Motor neuron (in vitro differentiated cells): Measurements from ENCODE around the gene SIL1. TPM values are rescaled to one million over a fixed set of nuclear protein-coding genes. Genes with fewer than 3 reads are reported as not detected.
A peak's percentile ranks its signal among the peaks of the same experiment; 100 is the strongest.
"Not testable (repeated sequence)": the region's sequence is repeated elsewhere in the genome, so short reads cannot be mapped to it uniquely, and the experiment has no call there.

ENCODE experiments used
- ATAC-seq, 8 experiments: fragments of 200-7000 bp; cut with Tn5 transposase; replicated peaks in 6 of 8; 2 replicates each; pipeline ENCODE4 v1.8.0; 2021; ENCODE audit warnings: mild to moderate bottlenecking in 8 of 8, moderate library complexity in 8 of 8
- H3K27ac ChIP-seq, 2 donors: fragments of 250-450 bp; sonication (Bioruptor Pico); 2 replicates each; pipeline ENCODE4 v1.9.0; 2021; ENCODE audit warnings: antibody characterized with exemption in 2 of 2, mild to moderate bottlenecking in 2 of 2, moderate library complexity in 1 of 2
- H3K4me1 ChIP-seq, 2 donors: fragments of 250-450 bp; sonication (Bioruptor Pico); replicated peaks in 1 of 2; 2 replicates each; pipeline ENCODE4 v1.6.1; 2021; ENCODE audit warnings: antibody characterized with exemption in 2 of 2, mild to moderate bottlenecking in 2 of 2, moderate library complexity in 1 of 2
- H3K4me3 ChIP-seq, 5 donors: fragments of 250-450 bp; sonication (Bioruptor Pico); 2 replicates each; pipeline ENCODE4 v1.9.0; 2021; ENCODE audit warnings: antibody characterized with exemption in 5 of 5, mild to moderate bottlenecking in 5 of 5, moderate library complexity in 4 of 5
- WGBS, 10 experiments: fragments of 450-650 bp; shearing (Covaris generic); methylation state at CpG; one replicate each; pipeline ENCODE4 v1.0.0; 2022; 5-methylcytosine and 5-hydroxymethylcytosine counted together
- in situ Hi-C, 9 experiments: fragments of 400-800 bp; cut with MboI; loops; one replicate each; pipeline ENCODE4 v1.15.0; 2021; ENCODE audit warnings: low sequenced_read_pairs in 9 of 9, low pct_unique_long_range_greater_than_20kb in 2 of 9; ENCODE audit not compliant: unreplicated experiment in 9 of 9
- total RNA-seq, 8 experiments: library from RNA; unstranded; fragments of 300-600 nt; gene quantifications; 2 replicates each; pipeline versions ENCODE4 v1.2.3 to v1.2.4, GENCODE V29; 2022

Gene SIL1
- total RNA-seq, 8 experiments from 2014 or later, result 16.4 to 196 (median 54.6) TPM

- WGBS, 10 experiments, result 71 to 100% (median 100%) methylated on average over 1 to 2 of the region's 2 CpGs; no CpG with 5 or more reads in 7 of the 10 experiments
- not testable (repeated sequence) for H3K27ac ChIP-seq, H3K4me1 ChIP-seq, ATAC-seq, H3K4me3 ChIP-seq
- in situ Hi-C loops, result loop anchor here in 1 of 9 experiments (25.0 kb wide), 1 partner anchor 284 kb away; no protein-coding TSS in a partner anchor
Observed at GRCh38 chr5:138921362-138921761, 276.8 kb downstream of the SIL1 start.

- Histone ChIP-seq H3K4me1 (peaks cover 4 to 8% of the 10 kb centered on the region in 2 donors), H3K27ac (no peak overlapping the region), H3K4me3 (no peak overlapping the region)
- no peak for ATAC-seq
- 94 to 100% (median 100%) methylated on average over 1 to 7 of the region's 8 CpGs; no CpG with 5 or more reads in 3 of the 10 experiments for WGBS, 10 experiments
- in situ Hi-C loops, result loop anchor here in 1 of 9 experiments (25.0 kb wide), 1 partner anchor 283 kb away; no protein-coding TSS in a partner anchor
Observed at GRCh38 chr5:138920181-138920580, 278.0 kb downstream of the SIL1 start.

GRCh38 chr5:138918686-138919085, 279.5 kb downstream of the SIL1 start:
- ATAC-seq, result peak in 1 of 8 experiments; percentile 38
- Histone ChIP-seq H3K4me3 (no peak overlapping the region), H3K4me1 (peaks cover 4 to 8% of the 10 kb centered on the region in 2 donors), H3K27ac (no peak overlapping the region)
- WGBS, 10 experiments, result 45 to 100% (median 80%) methylated on average over 1 to 4 of the region's 4 CpGs; no CpG with 5 or more reads in 5 of the 10 experiments
- in situ Hi-C loops, result loop anchor here in 1 of 9 experiments (25.0 kb wide), 1 partner anchor 281 kb away; no protein-coding TSS in a partner anchor

- H3K27ac ChIP-seq, result no peak overlapping the region
- in situ Hi-C loops, result loop anchor here in 1 of 9 experiments (25.0 kb wide), 1 partner anchor 277 kb away; no protein-coding TSS in a partner anchor
- ATAC-seq, result no peak
Observed at GRCh38 chr5:138914338-138914737, 283.8 kb downstream of the SIL1 start.

DNA sequence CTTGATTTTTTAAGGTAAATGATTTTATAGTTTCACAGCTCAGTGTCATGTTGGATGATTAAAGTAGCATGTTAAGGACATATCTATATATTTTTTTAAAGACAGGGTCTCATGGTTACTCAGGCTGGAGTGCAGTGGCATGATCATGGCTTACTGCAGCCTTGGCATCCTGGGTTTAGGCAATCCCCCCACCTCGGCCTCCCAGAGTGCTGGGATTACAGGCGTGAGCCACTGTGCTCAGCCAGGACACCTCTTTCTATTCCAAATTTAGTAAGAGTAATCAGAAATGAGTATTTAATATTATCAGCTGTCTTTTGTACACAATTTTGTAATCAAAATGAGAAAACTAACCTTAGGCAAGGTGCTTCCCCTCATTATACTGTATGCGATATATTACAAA, 284.4 kb downstream of the SIL1 start:
- in situ Hi-C loops, result loop anchor here in 1 of 9 experiments (25.0 kb wide), 1 partner anchor 276 kb away; no protein-coding TSS in a partner anchor
- Histone ChIP-seq H3K4me1 (no peaks in the 10 kb centered on the region), H3K4me3 (no peak overlapping the region), H3K27ac (no peak overlapping the region)
- WGBS, 10 experiments, result 92 to 100% (median 100%) methylated on average over 1 to 3 of the region's 3 CpGs; no CpG with 5 or more reads in 3 of the 10 experiments
- no peak for ATAC-seq

More at GRCh38 chr5:138914338-138914737, 283.8 kb downstream of the SIL1 start:
- H3K4me1 ChIP-seq, result peaks cover 0 to 1% of the 10 kb centered on the region in 2 donors
- 83 to 100% (median 100%) methylated on average over 1 to 3 of the region's 3 CpGs; no CpG with 5 or more reads in 3 of the 10 experiments for WGBS, 10 experiments
- no peak overlapping the region for H3K4me3 ChIP-seq

- Histone ChIP-seq H3K4me3 (no peak overlapping the region), H3K27ac (no peak overlapping the region), H3K4me1 (no peaks in the 10 kb centered on the region)
- no peak for ATAC-seq
- WGBS, 10 experiments, result 42 to 100% (median 92%) methylated on average over 2 to 4 of the region's 4 CpGs
- in situ Hi-C loops, result loop anchor here in 1 of 9 experiments (25.0 kb wide), 1 partner anchor 275 kb away; no protein-coding TSS in a partner anchor
Observed at GRCh38 chr5:138912093-138912492, 286.1 kb downstream of the SIL1 start.

GRCh38 chr5:138911441-138911840, 286.7 kb downstream of the SIL1 start:
- ATAC-seq, result no peak
- Histone ChIP-seq H3K4me3 (no peak overlapping the region), H3K27ac (no peak overlapping the region), H3K4me1 (no peaks in the 10 kb centered on the region)
- in situ Hi-C loops, result loop anchor here in 1 of 9 experiments (25.0 kb wide), 1 partner anchor 274 kb away; no protein-coding TSS in a partner anchor

DNA sequence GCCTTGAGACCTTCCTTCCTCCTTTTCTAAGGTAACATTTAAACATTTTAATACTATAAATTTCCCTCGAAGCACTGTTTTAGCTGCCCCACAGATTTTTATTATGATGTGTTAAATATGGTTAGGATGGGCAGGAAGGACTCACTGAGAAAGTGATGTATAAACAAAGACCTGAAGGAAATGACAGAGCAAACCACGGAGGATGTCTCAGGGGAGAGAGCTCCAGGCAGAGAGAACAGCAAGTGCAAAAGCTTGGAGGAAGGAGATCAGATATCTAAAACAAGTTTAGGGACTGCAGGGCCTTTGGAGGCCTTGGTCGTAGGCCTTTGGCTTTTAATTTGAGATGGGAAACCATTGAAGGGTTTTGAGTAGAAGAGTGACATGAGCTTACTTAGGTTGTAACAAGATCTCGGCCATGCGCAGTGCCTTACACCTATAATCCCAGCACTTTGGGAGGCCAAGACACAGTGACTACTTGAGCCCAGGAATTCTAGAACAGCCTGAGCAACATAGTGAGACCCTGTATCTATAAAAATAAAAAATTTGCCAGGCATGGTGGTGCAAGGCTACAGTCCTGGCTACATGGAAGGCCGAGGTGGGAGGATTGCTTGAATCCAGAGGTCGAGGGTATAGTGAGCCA, 287.5 kb downstream of the SIL1 start:
- H3K27ac ChIP-seq, result no peak overlapping the region
- 89 to 96% (median 92%) methylated on average over 2 to 6 of the region's 7 CpGs; no CpG with 5 or more reads in 1 of the 10 experiments for WGBS, 10 experiments
- no peak overlapping the region for H3K4me3 ChIP-seq
- H3K4me1 ChIP-seq, result no peaks in the 10 kb centered on the region
- in situ Hi-C loops, result loop anchor here in 1 of 9 experiments (25.0 kb wide), 1 partner anchor 273 kb away; no protein-coding TSS in a partner anchor
- no peak for ATAC-seq

DNA sequence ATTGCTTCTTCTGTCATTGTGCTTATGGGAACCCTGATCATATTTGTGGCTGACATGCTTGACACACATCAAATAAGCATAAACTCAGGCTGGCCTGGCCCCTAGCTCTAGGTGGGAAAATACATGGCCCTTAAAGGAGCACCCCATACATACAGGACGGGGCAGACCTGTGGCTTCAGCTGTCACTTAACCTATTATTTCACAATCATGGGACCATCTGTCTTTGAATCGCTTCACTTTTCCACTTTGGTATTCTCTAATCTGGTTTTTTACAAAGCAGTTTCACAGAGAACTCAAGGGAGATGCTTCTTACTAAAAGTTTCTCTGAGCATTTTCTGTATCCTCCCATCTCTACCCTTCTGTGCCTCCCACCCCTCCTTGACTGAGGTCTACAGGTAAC, 288.4 kb downstream of the SIL1 start:
- 71 to 100% (median 94%) methylated on average over 1 to 2 of the region's 2 CpGs; no CpG with 5 or more reads in 3 of the 10 experiments for WGBS, 10 experiments
- Histone ChIP-seq H3K4me1 (no peaks in the 10 kb centered on the region), H3K4me3 (no peak overlapping the region), H3K27ac (no peak overlapping the region)
- no peak for ATAC-seq
- in situ Hi-C loops, result loop anchor here in 1 of 9 experiments (25.0 kb wide), 1 partner anchor 272 kb away; no protein-coding TSS in a partner anchor

DNA sequence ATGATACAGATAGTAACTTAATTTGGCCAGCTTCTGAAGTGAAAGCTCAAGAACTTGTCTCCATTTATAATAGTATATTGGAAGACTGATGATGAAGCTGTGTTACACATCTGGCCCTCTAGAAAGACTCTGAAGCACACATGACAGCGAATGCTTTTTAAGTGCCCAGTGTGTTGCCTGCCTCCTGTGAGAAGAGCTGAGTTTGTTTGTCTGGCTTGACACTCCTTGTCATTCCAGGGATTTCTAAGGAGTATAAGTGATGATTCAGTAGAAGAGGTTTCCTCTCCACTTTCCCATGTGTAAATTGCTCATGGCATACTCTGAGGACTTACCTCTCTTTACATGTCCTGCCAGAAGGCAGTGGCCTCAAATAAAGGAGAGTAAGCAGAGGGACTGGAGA, 292.6 kb downstream of the SIL1 start:
- Histone ChIP-seq H3K4me1 (peaks cover 0 to 6% of the 10 kb centered on the region in 2 donors), H3K27ac (no peak overlapping the region), H3K4me3 (no peak overlapping the region)
- no peak for ATAC-seq
- in situ Hi-C loops, result loop anchor here in 1 of 9 experiments (25.0 kb wide), 1 partner anchor 268 kb away; no protein-coding TSS in a partner anchor
- WGBS, 10 experiments, result 83 to 100% (median 100%) methylated on average over 1 of the region's 1 CpG; no CpG with 5 or more reads in 5 of the 10 experiments

DNA sequence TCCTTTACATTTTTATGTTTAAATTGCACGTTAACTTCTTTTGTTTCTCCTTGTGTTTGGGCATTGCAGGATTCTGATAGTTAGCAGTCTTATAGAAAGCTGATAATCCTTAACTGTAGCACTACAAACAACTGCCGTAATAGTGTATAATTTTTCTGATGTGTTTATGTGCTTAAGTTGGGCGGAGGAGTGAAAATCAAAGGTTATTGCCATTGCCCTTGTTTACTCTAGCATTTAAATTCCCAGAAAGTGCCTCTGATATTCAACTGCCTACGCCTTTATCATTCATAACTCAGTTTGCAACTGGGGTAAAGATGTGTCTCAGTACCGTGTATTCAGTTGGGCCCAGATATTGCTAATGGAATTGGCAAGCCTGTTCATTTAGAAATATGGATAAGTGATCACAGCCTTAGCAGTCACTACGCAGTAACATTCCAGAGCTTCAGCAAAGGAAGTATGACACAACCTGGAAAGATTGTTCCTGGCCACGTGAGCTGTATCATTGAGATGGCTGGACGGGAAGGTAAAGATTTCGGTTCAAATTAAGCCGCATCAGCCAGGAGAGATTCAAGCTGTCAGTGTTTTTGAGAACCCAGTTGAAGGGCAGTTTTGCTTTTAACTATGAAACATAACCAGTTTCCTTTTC, 294.9 kb downstream of the SIL1 start:
- in situ Hi-C loops, result loop anchor here in 1 of 9 experiments (25.0 kb wide), 1 partner anchor 266 kb away; no protein-coding TSS in a partner anchor
- WGBS, 10 experiments, result 54 to 100% (median 93%) methylated on average over 1 to 10 of the region's 10 CpGs
- peak in 2 of 8 experiments; percentile 58 to 73 for ATAC-seq
- Histone ChIP-seq H3K27ac (no peak overlapping the region), H3K4me3 (no peak overlapping the region), H3K4me1 (peaks cover 0 to 6% of the 10 kb centered on the region in 2 donors)

GRCh38 chr5:138901716-138902115, 296.5 kb downstream of the SIL1 start:
- ATAC-seq, result peak in 3 of 8 experiments; percentile 32 to 87 (median 81)
- peaks cover 0 to 6% of the 10 kb centered on the region in 2 donors for H3K4me1 ChIP-seq
- no peak overlapping the region for H3K27ac ChIP-seq
- 75 to 100% (median 100%) methylated on average over 1 to 2 of the region's 2 CpGs; no CpG with 5 or more reads in 5 of the 10 experiments for WGBS, 10 experiments
- H3K4me3 ChIP-seq, result no peak overlapping the region
- in situ Hi-C loops, result loop anchor here in 1 of 9 experiments (25.0 kb wide), 1 partner anchor 264 kb away; no protein-coding TSS in a partner anchor
